C1 segment of cervical spinal cord (tissue), 14 donors: Measurements from ENCODE around the gene TADA2B.
A peak's percentile ranks its signal among the peaks of the same experiment; 100 is the strongest.

ENCODE experiments used
- DNase-seq, 14 donors: peaks; one replicate each; lab custom pipeline; 2025; lab: John Stamatoyannopoulos, UW

Gene TADA2B

DNA sequence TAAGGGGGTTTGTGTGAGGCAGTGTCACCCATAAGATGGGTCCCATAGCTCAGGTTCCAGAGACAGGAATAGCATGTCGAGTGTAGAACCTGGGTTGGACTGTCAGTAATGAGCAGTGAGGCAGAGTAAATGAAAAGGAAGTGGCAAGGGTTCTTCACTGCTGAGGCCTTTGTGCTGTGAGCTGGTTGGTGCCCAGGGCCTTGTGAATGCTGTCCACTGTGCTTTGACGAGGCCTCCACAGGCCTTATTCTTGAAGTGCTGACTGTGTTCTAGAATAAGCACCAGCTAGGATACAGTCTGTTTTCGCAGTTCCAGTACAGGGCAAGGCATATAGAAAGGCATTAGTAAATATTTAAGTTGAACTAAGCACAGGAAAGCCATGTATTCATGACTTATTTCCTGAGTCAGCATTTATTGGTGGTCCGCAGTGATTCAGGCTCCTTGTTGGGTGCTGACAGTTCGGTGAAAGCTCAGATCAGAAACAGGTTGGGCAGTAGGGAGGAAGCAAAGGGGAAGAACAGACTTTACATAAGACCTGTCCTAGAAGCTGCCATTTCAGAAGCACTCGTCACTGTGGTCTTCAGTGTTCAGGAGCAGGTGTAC, 25.6 kb upstream of the TADA2B start:
- DNase-seq = peak in 3 of 14 donors; percentile 9 to 19 (median 9)

DNA sequence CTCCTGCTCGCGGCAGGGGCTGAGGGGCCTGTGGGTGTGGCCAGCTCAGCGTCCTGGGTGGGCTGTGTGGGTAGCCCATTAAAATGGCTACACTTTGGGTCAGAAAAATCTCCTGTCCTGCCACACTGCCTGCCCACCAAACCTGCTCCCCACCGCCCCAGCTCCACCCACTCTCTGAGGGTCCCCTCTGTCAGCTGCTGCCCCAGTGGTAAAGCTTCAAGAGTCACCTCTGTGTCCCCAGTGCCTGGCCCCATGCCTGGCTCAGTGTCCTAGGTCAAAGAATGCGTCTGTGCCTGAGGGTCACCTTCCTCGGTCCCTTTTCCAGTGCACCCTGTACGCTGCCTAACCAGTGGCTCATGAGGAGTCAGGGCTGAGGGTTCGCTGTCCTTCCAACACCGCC, 24.9 kb upstream of the TADA2B start:
- DNase-seq = no peak

DNA sequence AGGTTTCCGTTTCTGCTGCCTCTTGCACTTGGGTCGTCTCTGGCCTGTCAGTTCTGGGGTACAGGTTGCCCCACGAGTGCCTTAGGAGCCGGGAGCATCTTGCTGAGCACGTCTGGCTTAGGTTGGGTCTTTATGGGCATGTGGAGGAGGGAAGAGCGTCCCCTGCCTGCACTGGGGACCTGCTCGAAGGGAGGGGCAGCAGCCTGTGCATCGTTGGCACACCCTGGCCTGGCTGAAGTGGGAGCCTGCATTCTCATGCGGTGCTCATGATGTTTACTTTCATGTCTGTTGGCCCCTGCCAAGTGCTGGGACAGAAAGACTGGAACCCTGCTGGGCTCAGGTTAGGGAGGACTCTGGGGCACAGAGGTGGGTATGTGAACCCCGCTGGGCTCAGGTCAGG, 23.8 kb upstream of the TADA2B start:
- DNase-seq = no peak

DNA sequence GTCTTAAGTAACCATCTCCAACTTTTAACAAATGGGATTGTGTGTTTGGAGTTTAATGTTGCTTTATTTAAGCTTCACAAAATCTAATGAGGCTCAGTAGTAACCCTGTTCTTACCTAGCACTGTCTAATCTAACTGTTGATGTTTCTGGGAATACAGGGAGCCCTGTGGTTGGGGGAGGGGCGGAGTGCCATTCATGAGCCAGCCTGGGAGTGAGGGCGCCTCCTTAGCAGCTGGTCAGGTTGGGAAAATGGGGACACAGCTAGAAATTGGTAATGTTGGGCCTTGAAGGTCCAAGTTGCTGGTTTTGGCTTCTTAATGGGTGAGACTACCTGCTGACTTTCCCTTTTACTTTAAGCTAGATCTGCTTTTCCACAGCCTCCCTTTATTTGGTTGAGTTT, 22.9 kb upstream of the TADA2B start:
- DNase-seq = no peak

DNA sequence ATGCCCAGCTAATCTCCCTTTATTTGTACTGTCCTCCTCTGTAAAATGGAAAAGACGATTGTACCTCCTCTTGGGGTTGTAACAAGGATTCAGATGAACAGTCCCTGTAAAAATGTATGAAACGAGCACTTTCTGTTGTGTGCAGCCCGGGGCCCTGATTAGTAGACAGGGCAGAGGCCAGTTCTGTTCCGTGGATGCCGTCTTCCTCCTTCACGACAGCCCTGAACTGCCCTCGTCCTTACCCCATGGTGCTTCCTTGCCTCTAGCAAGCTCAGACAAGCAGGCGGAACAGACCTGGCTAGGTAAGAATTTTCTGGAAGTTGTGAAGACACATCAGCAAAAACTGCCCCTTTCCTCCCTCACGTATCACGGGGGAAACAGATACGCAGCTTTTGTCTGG, 22.3 kb upstream of the TADA2B start:
- DNase-seq = no peak

DNA sequence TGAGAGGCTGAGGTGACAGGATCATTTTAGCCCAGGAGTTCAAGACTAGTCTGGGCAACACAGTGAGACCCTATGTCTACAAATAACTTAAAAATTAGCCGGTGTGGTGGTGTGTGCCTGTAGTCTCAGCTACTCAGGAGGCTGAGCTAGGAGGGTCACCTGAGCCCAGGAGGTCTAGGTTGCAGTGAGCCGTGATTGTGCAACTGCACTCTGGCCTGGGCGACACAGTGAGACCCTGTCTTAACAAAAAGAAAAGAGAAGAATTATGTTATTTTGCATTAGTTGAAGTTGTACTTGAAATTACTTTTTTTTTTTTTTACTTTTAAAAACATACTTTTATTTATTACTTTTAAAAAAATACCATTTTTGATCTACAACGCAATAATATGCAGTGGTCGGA, 21.8 kb upstream of the TADA2B start:
- no peak for DNase-seq

DNA sequence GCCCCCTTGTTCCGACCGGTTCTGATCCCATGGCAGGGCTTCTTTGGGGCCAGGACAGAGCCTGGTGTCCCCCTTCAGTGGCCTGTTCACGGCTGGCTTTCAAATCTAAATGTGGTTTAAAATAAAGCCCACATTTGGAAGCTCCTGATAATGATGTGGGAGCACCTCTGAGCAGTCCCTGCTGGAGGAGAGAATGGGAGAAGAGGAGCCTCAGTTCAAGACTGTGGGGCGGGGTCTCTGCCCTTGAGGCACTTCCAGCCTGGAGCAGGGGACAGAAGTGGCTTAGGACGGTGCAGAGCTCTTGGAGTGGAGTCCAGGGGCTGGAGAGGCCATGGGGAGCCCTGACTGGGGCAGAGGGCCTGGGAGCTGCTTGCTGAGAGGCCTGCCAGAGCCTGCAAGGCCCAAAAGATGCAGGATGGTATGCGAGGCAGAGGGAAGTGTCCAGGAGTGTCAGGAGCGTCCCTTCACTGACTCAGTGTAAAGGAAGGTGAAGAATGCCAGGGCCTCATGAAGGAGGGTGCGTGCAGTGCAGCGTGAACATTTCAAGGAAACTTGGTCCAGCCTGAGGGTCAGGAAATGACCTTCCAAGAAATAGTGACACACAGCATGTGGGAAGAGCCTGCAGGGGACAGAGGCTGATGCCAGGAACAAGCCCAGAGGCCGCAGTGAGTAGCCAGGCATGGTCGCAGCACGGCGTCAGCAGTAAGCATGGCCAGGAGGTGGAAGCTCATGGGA, 21.1 kb upstream of the TADA2B start:
- DNase-seq = no peak

DNA sequence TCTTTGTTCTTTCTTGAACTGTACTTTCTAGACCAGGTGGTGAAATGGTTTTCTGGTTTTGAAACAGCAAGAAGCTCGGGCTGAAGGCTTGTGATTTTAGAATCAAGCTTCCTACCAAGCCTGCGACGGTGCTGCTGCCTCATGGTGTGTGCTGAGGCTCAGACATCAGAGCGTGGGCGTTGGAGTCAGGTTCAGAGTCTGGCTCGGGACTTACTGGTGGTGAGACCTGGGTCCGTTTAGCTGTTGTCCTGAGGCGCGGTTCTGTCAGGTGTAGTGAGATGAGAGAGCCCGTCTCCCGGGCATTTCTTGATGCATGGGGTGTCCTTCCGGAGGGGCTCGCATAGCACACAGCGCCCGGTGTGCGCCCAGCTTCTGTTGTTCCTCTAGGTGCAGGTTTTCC, 19.7 kb upstream of the TADA2B start:
- DNase-seq = no peak

DNA sequence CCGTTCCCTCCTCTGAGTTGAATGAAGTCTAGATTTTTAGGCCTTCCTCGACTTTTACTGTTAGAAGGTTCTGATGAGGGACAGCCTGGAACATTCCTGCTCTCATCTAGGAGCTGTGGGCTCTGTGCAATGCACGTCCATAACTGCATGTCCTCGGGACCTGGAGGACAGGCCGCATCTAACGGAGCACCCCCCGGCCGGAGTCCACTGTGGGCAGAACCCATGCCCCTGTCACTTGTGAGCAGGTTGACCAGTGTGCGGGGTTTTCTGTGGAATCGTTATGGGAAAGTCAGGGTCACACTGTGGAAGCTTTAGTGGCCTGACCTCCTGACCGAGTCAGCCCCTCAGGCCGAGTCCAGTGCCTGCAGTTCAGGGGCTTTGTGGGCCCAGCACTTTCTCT, 19.3 kb upstream of the TADA2B start:
- no peak for DNase-seq

DNA sequence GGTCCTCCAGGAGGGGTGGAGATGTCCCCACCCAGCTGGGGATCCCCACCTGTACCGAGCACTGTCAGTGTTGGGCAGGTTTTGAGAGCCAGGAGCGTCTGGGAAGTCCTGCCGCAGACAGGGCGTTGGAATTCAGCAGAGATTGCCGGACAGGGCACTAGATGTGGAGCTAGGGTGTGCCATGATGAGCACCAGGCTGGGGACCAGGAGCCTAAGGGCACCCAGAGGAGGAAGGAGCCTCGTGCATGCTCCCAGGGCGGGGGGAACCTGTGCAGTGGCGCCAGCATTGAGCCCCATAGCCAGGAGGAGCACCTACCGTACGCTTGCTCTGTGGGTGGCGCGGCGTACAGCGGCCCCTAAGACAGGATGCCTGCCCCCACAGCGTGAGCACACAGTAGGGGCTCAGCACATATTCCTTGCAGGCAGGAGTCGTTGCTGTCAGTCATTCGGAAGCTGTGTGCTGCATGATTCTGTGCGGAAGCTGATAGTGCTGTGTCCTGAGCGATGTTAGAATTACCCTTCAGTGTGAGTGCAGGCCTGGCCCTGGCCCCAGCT, 18.8 kb upstream of the TADA2B start:
- no peak for DNase-seq

DNA sequence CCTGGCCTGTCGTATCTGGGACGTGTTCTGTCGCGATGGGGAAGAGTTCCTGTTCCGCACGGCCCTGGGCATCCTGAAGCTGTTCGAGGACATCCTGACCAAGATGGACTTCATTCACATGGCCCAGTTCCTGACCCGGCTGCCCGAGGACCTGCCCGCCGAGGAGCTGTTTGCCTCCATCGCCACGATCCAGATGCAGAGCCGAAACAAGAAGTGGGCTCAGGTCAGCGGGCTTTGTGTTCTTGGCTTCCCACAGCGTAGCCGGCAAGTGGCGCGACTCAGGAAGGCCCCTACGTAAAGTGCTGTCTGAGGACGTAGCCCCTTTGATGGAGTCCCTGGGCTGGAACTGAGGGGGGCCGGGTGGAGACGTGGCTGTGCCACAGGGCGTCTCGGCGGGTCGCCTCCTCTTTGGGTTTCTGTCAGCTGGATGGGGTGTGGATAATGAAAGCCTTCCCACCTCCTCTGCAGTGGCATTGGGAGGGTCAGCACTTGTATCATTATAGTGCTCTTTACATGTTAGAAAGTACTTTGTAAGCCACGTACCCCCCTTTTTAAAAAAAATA, 18.1 kb upstream of the TADA2B start:
- no peak for DNase-seq

DNA sequence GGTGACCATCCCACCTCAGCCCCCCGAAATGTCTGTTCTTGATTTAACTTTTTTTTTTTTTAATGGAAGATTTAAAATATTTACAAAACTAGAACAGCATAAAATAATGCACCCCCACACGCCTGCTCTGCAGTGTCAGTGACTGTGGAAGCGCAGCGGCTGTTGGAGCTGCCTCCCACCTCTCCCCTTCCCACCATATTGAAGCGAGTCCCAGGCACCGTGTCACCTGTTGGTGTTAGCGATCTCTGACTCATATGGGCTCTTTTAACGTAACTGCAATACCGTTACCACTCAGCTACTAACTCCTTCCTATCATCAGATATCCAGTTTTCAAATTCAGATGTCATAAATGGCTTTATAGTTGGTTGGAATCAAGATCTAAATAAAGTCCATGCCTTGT, 17.1 kb upstream of the TADA2B start:
- DNase-seq = no peak

DNA sequence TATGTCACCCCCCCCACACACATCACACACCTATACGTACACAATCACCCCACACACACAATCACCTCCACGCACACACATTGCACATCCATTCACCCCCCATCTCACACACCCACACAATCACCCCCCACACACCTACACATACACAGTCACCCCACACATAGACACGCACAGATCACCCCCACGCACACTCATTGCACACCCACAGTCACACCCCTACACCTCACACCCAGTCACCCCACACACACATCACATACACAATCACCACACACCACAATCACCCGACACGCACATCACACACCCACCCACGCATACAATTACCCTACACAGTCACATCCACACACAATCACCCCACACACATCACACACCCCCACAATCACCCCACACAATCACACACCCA, 15.9 kb upstream of the TADA2B start:
- DNase-seq = no peak

DNA sequence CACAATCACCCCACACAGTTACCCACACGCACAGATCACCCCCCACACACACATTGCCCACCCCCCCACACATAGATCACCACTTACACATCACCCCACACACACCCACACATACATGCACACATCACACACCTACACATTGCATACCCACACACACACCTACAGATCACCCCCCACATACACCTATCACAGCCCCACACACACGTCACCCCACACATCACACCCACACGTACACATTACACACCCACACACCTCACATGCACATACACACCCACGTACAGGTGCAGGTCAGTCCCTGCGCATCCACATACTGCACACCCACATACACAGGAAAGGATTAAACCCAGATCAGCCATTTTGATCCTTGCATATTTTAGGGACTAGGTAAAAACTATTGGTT, 15.3 kb upstream of the TADA2B start:
- no peak for DNase-seq

DNA sequence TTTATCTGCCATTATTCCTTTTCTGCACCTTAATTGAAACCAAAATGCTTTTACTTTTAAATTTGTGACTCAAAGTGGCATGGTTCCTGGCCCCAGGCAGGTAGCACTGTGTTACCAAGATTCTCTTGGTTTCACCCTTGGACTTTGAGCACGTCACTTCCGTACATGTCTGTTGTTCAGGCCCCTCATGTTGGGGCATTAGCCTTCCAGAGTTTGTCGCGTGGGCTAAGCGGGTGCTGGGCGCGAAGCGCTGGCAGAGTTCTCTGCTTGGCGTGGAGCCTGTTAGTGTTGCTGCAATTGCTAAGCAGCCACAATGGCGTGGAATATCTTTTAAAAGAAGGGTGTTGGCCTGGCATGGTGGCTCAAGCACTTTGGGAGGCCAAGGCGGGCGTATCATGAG, 14.0 kb upstream of the TADA2B start:
- peak in 2 of 14 donors; percentile 10 to 23 for DNase-seq

DNA sequence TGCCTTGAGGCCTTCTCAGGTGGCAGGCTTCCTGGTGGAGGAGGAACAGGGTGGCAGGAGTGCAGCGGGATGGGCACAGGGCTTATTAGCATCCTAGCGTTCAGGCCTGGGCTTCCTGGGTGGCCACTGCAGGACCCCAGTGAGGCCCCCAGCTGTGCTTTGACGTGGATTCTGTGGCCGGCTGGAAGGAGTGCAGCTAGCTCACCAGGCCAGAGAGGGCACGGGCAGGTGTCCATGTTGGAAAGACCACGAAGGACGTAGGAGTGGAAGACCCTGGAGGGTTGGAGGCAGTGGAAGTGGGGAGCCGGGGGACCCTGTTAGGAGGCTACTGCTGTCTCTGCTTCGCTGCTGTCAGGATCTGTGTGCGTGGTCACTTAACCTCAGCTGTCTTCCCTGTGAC, 13.3 kb upstream of the TADA2B start:
- DNase-seq = no peak

DNA sequence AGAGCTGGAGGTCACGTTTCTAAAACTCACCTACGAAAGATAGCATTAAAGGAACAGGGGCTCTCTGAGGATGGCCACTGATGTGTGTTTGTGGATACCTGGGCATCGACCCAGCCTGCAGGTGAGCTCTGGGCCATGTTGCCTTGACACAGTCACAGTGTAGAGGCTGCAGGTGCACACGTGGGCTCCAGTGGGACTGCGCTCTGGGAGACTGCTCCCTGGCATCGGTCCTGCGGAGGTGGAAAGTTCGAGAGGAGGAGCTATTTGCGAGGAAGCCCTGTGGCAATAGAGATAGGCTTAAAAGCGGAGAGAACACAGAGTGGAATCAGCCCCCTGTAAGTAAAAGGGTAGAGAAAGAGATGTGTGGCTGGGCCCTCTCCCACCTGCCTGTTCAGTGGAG, 12.3 kb upstream of the TADA2B start:
- DNase-seq = no peak

DNA sequence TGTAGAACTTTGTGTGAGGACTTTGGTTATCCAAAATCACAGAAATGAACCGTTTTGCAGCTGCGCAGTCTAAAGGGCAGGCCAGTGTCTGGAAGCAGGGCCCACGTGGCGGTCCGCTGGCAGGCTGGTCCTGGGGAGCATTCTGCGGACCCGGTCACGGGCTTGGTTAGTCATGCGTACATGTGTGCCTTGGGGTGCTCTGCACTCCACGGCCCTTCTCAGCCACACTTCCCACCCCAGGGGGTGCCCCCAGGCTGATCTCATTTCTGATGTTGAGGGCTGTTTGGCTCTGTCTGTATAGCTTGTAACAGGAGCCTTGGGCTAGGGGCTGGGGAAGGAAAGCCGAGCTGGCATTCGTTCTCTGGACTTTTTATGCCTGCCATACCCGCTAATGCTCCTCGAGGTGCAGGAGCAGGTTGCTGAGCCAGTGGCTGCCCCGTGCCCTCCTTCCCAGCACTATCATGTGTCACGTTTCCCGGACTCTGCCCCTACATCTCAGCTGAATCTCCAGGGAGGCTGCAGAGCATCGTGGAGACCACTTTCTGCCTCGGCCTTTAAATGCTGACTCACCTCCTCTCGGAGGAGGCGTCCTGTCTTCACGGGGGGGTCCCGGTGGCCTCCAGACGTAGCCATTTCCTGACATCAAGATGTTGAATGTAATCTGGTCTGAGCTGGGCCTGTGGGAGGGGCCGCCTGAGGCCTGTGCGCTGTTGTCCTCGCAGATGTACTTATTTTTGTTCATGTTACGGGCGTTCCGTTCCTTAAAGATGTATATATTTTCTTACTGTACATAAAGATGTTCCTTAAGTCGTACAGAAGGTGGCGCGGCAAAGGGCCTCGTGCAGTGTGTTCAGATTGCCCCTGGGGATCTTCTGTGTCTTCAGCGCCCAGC, 11.4 kb upstream of the TADA2B start:
- DNase-seq = no peak

DNA sequence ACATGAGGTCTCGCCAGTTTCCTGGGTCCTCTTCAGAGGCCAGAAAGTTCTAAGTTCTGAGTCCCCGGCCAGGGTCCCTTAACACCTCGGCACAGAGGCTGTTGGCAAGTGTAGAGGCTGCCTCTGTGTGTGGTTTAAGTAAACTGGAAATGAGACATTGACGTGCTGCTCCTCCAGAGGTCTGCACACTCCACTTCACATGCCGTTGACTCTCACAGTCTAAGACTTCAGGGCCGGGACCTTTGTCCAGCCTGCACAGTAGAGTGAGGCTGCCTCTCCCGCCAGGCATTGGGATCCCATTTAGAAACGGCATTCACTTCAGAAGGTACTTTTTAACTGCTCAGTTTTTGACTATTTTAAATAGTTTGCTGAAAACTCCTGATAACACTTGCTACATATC, 10.6 kb upstream of the TADA2B start:
- DNase-seq = no peak

DNA sequence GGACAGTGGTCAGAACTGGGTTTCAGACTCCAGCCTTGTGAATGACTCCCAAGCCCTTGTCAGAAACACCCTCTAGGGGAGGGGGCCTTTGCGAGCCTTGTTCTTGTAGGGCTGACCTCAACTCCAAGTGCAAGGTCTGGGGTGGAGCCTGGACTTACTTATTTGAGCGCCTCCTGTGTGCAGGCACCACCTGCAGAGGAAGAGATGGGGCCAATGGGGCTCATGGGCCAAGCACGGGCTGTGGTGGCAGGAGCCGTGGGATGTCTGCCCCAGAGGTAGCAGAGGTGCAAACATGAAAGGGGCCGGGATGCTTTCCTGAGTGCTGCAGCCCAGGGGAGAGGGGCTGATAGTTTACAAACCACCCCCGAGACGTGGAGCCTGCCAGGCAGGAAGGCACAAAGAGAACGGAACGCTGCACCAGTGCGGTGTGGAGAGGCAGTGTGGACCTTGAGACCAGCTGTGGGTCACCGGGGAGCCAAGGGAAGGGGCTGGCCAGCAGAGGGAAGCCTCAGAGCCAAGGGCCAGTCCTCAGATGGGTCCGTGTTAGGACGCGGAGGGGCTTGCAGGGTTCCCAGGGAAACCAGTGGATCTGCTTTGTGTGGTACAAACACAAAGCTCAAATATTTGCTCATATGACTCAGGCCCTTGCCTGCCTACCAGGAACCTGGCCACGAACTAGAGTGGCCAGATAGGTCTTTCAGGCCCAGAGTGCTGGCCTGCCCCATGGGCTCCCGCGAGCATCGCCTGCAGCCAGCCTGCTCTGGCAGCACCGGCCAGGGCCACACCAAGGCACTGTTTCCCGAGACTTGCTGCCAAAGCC, 8.7 kb upstream of the TADA2B start:
- DNase-seq = peak in 4 of 14 donors; percentile 8 to 59 (median 16)

DNA sequence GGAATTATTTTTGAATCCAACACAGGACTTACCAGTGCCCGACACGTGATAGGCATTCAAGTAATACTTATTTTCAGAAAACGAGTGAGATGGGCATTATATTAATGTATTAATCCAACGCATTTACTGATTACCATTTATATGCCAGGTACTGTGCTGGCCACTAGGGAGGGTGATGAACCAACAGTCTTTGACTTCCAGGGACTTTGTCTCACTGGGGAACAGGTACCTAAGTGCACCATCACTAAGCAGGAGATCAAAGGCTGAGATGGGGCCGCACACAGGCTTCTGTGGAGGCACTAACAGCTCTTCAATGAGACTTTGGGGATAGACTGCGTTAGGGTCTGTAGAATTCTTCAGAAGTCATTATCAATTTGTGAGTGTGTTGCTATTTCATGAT, 5.7 kb upstream of the TADA2B start:
- no peak for DNase-seq
